ENCODE results near the gene BCR. TPM values are rescaled to one million over a fixed set of nuclear protein-coding genes. Genes with fewer than 3 reads are reported as not detected.

Gene BCR
- total and polyA plus RNA-seq, 2 of the 13 experiments (the other 11 are each of a cell fraction or from before 2014, with no cell fraction given), result 19.9 to 33.6 TPM

DNA sequence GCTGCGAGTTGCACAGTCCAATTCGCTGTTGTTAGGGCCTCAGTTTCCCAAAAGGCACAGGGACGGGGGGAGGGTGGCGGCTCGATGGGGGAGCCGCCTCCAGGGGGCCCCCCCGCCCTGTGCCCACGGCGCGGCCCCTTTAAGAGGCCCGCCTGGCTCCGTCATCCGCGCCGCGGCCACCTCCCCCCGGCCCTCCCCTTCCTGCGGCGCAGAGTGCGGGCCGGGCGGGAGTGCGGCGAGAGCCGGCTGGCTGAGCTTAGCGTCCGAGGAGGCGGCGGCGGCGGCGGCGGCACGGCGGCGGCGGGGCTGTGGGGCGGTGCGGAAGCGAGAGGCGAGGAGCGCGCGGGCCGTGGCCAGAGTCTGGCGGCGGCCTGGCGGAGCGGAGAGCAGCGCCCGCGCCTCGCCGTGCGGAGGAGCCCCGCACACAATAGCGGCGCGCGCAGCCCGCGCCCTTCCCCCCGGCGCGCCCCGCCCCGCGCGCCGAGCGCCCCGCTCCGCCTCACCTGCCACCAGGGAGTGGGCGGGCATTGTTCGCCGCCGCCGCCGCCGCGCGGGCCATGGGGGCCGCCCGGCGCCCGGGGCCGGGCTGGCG, at the start of gene BCR (continued):
- TF ChIP-seq, protein P1, sequence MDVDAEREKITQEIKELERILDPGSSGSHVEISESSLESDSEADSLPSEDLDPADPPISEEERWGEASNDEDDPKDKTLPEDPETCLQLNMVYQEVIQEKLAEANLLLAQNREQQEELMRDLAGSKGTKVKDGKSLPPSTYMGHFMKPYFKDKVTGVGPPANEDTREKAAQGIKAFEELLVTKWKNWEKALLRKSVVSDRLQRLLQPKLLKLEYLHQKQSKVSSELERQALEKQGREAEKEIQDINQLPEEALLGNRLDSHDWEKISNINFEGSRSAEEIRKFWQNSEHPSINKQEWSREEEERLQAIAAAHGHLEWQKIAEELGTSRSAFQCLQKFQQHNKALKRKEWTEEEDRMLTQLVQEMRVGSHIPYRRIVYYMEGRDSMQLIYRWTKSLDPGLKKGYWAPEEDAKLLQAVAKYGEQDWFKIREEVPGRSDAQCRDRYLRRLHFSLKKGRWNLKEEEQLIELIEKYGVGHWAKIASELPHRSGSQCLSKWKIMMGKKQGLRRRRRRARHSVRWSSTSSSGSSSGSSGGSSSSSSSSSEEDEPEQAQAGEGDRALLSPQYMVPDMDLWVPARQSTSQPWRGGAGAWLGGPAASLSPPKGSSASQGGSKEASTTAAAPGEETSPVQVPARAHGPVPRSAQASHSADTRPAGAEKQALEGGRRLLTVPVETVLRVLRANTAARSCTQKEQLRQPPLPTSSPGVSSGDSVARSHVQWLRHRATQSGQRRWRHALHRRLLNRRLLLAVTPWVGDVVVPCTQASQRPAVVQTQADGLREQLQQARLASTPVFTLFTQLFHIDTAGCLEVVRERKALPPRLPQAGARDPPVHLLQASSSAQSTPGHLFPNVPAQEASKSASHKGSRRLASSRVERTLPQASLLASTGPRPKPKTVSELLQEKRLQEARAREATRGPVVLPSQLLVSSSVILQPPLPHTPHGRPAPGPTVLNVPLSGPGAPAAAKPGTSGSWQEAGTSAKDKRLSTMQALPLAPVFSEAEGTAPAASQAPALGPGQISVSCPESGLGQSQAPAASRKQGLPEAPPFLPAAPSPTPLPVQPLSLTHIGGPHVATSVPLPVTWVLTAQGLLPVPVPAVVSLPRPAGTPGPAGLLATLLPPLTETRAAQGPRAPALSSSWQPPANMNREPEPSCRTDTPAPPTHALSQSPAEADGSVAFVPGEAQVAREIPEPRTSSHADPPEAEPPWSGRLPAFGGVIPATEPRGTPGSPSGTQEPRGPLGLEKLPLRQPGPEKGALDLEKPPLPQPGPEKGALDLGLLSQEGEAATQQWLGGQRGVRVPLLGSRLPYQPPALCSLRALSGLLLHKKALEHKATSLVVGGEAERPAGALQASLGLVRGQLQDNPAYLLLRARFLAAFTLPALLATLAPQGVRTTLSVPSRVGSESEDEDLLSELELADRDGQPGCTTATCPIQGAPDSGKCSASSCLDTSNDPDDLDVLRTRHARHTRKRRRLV (CRISPR knock-in tag; IDR thresholded peaks at IDR 0.05), result no peak
- TF ChIP-seq, protein P2, sequence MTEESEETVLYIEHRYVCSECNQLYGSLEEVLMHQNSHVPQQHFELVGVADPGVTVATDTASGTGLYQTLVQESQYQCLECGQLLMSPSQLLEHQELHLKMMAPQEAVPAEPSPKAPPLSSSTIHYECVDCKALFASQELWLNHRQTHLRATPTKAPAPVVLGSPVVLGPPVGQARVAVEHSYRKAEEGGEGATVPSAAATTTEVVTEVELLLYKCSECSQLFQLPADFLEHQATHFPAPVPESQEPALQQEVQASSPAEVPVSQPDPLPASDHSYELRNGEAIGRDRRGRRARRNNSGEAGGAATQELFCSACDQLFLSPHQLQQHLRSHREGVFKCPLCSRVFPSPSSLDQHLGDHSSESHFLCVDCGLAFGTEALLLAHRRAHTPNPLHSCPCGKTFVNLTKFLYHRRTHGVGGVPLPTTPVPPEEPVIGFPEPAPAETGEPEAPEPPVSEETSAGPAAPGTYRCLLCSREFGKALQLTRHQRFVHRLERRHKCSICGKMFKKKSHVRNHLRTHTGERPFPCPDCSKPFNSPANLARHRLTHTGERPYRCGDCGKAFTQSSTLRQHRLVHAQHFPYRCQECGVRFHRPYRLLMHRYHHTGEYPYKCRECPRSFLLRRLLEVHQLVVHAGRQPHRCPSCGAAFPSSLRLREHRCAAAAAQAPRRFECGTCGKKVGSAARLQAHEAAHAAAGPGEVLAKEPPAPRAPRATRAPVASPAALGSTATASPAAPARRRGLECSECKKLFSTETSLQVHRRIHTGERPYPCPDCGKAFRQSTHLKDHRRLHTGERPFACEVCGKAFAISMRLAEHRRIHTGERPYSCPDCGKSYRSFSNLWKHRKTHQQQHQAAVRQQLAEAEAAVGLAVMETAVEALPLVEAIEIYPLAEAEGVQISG (CRISPR knock-in tag; IDR thresholded peaks at IDR 0.05), result no peak
- TF ChIP-seq ZSCAN12 (CRISPR knock-in tag; IDR thresholded peaks at IDR 0.05) (no peak), RFXANK (CRISPR knock-in tag; IDR thresholded peaks at IDR 0.05) (no peak), ZMYM2 (CRISPR knock-in tag; IDR thresholded peaks at IDR 0.05) (no peak), FLYWCH1 (CRISPR knock-in tag; IDR thresholded peaks at IDR 0.05) (no peak), ZSCAN9 (CRISPR knock-in tag; IDR thresholded peaks at IDR 0.05; ENCODE audit: borderline replicate concordance) (no peak), BHLHE40 (IDR thresholded peaks at IDR 0.05; ENCODE audit: low read length) (no peak), PHF8 (CRISPR knock-in tag; IDR thresholded peaks at IDR 0.05) (0 out of 2 replicates have a peak, but pooled peaks have one; percentile 46)
- TF ChIP-seq, protein P3, sequence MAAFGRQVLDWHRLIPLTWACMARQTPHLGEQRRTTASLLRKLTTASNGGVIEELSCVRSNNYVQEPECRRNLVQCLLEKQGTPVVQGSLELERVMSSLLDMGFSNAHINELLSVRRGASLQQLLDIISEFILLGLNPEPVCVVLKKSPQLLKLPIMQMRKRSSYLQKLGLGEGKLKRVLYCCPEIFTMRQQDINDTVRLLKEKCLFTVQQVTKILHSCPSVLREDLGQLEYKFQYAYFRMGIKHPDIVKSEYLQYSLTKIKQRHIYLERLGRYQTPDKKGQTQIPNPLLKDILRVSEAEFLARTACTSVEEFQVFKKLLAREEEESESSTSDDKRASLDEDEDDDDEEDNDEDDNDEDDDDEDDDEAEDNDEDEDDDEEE (CRISPR knock-in tag; IDR thresholded peaks at IDR 0.05), result no peak
- TF ChIP-seq, protein P4, sequence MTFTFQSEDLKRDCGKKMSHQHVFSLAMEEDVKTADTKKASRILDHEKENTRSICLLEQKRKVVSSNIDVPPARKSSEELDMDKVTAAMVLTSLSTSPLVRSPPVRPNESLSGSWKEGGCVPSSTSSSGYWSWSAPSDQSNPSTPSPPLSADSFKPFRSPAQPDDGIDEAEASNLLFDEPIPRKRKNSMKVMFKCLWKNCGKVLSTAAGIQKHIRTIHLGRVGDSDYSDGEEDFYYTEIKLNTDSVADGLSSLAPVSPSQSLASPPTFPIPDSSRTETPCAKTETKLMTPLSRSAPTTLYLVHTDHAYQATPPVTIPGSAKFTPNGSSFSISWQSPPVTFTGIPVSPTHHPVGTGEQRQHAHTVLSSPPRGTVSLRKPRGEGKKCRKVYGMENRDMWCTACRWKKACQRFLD (CRISPR knock-in tag; IDR thresholded peaks at IDR 0.05; ENCODE audit: borderline replicate concordance), result no peak
- TF ChIP-seq, protein P5, sequence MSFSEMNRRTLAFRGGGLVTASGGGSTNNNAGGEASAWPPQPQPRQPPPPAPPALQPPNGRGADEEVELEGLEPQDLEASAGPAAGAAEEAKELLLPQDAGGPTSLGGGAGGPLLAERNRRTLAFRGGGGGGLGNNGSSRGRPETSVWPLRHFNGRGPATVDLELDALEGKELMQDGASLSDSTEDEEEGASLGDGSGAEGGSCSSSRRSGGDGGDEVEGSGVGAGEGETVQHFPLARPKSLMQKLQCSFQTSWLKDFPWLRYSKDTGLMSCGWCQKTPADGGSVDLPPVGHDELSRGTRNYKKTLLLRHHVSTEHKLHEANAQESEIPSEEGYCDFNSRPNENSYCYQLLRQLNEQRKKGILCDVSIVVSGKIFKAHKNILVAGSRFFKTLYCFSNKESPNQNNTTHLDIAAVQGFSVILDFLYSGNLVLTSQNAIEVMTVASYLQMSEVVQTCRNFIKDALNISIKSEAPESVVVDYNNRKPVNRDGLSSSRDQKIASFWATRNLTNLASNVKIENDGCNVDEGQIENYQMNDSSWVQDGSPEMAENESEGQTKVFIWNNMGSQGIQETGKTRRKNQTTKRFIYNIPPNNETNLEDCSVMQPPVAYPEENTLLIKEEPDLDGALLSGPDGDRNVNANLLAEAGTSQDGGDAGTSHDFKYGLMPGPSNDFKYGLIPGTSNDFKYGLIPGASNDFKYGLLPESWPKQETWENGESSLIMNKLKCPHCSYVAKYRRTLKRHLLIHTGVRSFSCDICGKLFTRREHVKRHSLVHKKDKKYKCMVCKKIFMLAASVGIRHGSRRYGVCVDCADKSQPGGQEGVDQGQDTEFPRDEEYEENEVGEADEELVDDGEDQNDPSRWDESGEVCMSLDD (CRISPR knock-in tag; IDR thresholded peaks at IDR 0.05; ENCODE audit: borderline replicate concordance), result no peak
- TF ChIP-seq, protein P6, sequence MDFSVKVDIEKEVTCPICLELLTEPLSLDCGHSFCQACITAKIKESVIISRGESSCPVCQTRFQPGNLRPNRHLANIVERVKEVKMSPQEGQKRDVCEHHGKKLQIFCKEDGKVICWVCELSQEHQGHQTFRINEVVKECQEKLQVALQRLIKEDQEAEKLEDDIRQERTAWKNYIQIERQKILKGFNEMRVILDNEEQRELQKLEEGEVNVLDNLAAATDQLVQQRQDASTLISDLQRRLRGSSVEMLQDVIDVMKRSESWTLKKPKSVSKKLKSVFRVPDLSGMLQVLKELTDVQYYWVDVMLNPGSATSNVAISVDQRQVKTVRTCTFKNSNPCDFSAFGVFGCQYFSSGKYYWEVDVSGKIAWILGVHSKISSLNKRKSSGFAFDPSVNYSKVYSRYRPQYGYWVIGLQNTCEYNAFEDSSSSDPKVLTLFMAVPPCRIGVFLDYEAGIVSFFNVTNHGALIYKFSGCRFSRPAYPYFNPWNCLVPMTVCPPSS (IDR thresholded peaks at IDR 0.05), result no peak
- TF ChIP-seq, protein P7, sequence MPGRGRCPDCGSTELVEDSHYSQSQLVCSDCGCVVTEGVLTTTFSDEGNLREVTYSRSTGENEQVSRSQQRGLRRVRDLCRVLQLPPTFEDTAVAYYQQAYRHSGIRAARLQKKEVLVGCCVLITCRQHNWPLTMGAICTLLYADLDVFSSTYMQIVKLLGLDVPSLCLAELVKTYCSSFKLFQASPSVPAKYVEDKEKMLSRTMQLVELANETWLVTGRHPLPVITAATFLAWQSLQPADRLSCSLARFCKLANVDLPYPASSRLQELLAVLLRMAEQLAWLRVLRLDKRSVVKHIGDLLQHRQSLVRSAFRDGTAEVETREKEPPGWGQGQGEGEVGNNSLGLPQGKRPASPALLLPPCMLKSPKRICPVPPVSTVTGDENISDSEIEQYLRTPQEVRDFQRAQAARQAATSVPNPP (CRISPR knock-in tag; IDR thresholded peaks at IDR 0.05), result no peak
